ENCODE data around the gene GINS3.

GINS3 gene

GRCh38 chr16:58451265-58451689 lies 59.0 kb downstream of the GINS3 start:
- H3K4me3 ChIP-seq (ENCODE audit: low read depth, low read length) = no peak overlapping the region
- TF ChIP-seq, protein P1, sequence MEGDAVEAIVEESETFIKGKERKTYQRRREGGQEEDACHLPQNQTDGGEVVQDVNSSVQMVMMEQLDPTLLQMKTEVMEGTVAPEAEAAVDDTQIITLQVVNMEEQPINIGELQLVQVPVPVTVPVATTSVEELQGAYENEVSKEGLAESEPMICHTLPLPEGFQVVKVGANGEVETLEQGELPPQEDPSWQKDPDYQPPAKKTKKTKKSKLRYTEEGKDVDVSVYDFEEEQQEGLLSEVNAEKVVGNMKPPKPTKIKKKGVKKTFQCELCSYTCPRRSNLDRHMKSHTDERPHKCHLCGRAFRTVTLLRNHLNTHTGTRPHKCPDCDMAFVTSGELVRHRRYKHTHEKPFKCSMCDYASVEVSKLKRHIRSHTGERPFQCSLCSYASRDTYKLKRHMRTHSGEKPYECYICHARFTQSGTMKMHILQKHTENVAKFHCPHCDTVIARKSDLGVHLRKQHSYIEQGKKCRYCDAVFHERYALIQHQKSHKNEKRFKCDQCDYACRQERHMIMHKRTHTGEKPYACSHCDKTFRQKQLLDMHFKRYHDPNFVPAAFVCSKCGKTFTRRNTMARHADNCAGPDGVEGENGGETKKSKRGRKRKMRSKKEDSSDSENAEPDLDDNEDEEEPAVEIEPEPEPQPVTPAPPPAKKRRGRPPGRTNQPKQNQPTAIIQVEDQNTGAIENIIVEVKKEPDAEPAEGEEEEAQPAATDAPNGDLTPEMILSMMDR (IDR thresholded peaks at IDR 0.05; ENCODE audit: low read depth, low read length) = no peak

- TF ChIP-seq, protein P1 (IDR thresholded peaks at IDR 0.05; ENCODE audit: low read depth, low read length) = no peak
Observed at GRCh38 chr16:58451945-58452401, 59.7 kb downstream of the GINS3 start.

GRCh38 chr16:58452640-58453039 lies 60.4 kb downstream of the GINS3 start:
- TF ChIP-seq, protein P1 (IDR thresholded peaks at IDR 0.05; ENCODE audit: low read depth, low read length) = no peak
- H3K4me3 ChIP-seq (ENCODE audit: low read depth, low read length) = no peak overlapping the region

More at GRCh38 chr16:58451945-58452401, 59.7 kb downstream of the GINS3 start:
- H3K4me3 ChIP-seq (ENCODE audit: low read depth, low read length) = no peak overlapping the region

DNA sequence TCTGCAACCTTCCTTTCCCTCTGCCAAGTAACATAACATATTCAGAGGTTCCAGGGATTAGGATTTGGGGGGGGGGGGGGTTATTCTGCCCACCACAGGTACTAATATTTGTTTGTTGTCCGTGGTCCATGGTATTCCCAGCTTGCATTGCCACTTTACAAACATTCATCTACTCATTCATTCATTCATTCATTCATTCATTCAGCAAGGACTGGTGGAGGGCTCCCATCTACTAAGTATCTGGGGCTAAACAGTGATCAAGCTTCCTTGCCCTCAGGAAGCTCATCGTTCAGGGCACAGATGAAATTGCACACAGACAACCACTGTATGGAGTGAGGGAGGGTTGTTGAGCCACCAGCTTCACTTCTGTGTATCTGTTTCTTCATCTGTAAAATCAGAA lies 61.9 kb downstream of the GINS3 start:
- no peak overlapping the region for H3K4me3 ChIP-seq (ENCODE audit: low read depth, low read length)
- TF ChIP-seq, protein P1 (IDR thresholded peaks at IDR 0.05; ENCODE audit: low read depth, low read length) = no peak

DNA sequence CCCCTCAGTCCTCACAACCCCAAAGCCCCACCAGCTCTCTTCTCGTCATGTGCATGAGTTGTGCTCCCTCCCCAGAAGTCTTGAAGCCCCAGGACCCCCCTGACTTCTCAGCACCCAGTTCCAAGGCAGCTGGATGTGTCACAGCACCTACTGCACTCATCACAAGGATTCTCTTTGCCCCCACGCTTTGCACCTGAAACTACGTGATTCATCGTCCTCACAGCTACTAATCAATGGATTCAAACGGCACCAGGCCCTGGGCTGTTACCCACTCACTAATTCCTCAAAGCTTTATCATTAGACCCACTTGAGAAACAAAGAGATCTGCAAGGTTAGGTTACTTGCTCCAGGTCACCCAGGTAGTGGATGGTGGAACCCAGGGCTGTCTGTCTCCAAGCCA lies 62.6 kb downstream of the GINS3 start:
- no peak overlapping the region for H3K4me3 ChIP-seq (ENCODE audit: low read depth, low read length)
- TF ChIP-seq, protein P1 (IDR thresholded peaks at IDR 0.05; ENCODE audit: low read depth, low read length) = no peak

All from WI38 (cell line).